Right renal cortex interstitium (tissue), 3 donors: ENCODE measurements around the gene PIAS3. TPM values are rescaled to one million over a fixed set of nuclear protein-coding genes. Genes with fewer than 3 reads are reported as not detected.

Experiments
- DNase-seq, 3 donors: peaks; one replicate each; pipeline ENCODE4 v3.0.0-alpha.2; 2013; ENCODE audit warnings: low read depth in 3 of 3, low spot score in 2 of 3
- polyA plus RNA-seq, 3 donors: library from polyadenylated mRNA; unstranded; fragments of 120-200 nt; gene quantifications; one replicate each; pipeline ENCODE4 v1.2.1, GENCODE V29; 2013; ENCODE audit not compliant: insufficient read length in 3 of 3

PIAS3 gene
- 10 to 100 TPM; 39.8 to 46.3 (median 41.5) TPM for polyA plus RNA-seq

DNA sequence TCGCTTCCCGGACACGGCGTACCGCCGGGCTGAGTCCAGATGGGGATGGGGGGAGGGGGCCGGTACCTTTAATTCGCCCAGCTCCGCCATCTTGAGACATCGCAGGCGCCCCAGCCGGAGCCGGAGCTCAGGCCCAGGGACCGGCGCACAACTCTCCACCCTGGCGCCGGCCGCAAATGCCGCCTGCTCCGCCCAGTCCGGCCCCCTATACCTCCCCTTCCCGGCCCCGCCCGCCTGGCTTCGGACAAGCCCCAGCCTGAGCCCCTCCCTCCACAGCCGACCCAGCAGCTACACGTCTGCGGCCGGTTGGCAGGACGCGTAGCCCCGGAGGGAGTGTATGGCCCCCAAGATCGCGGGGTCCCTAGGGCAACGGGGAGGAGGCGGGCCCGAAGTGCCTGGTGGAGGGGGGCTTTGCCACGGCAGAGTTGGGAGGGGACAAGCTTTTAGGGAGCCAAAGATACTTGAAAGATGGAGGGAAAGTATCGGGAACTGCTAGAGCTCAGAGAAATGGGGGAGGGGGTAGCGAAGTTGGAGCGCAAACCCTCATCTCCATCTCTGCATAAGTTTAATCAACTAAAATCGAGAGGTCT, at the start of gene PIAS3:
Gene PIAS3 (minus strand): TSS at position 181 of the 590 bp plus-strand sequence. CDS start 91 bp downstream, at position 90.
- DNase-seq: peak in 2 of 3 donors; percentile 88

DNA sequence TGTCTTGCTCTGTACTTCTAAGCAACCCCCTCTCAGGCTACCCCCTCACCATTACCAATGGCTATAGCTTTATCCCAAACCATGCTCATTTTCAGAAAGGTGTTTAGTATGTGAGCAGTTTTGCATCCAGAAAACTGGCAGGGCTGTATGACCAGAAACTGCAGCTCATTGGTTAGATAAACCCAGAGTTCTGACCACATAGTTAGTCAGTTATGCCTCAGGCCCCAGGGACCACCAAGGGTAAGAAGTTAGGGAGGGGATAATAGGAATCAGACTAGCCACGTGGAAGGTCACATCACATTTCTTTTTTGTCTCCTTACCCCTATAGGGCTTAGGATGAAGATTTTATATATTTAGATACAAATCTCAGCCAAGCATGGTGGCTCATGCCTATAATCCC, 49.8 kb upstream of the PIAS3 start:
- no peak for DNase-seq

DNA sequence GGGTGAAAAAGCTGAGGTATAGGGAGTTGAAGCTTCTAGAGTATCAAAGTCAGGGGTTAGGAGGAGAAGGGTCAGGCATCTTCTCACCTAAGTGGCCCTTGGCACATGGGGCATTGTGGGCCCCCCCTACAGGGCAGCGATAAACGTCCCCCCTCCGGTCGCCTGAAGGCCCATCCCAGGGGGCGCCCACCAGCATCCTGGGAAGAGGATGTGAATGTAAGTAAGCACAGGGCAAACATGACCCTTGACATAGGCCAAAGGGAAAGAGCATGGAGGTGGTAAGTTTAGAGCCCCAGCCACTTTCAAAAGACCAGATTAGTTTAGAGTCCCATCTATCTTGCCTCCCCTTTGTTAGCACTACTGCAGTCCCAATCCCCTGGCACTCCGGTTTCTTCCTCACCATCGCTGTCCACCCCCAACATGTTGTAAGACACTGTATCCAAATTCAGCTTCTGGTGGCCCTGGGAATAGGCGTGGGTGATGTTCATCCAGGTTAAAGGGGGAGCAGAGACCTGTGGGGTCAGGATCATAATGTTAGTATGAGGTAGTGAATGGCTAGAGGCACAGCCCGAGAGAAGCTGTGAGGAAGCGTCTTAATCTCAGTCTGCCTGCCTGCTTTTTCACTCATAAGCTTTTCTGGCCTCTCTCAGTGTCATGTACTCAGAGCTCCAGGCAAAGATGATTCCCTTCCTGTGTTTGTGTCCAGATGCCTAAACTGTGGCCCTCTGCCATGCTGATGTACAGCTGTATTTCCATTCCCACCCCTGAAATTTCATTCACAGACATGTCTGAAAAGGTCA, 48.3 kb upstream of the PIAS3 start:
- no peak for DNase-seq

DNA sequence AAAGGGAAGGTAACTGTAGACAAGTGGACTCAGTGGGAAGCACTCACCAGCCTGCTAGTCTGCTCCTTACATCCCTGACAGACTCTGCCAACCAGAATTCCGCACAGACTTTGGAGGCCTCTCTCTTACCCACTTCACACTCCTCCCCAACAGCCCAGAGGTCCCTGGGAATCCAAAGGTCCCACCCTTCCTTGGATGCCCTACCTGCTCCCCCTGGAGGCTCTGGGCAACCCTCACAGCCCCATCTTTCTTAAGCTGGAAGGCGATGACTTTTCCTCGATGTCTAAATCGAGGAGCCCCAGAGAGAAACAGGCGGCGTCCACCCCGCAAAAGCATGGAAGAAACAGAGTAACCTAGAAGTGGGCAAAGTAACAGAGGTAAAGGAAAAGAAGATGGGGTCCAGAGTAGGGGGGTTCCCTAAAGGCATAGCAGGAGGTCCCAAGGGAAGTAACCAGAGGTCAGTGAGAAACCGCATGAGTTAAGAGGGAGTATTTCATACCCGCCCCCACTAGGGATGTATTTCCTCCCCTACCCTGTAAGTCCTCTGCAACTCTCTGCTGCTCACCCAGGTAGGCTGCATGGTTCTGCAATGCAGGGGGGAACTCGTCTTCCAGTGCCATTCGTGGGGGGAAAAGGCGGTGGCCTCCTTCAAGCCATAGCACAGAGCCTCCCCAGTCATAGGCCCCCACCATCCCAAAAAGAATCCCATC, 42.6 kb upstream of the PIAS3 start:
- DNase-seq: no peak

DNA sequence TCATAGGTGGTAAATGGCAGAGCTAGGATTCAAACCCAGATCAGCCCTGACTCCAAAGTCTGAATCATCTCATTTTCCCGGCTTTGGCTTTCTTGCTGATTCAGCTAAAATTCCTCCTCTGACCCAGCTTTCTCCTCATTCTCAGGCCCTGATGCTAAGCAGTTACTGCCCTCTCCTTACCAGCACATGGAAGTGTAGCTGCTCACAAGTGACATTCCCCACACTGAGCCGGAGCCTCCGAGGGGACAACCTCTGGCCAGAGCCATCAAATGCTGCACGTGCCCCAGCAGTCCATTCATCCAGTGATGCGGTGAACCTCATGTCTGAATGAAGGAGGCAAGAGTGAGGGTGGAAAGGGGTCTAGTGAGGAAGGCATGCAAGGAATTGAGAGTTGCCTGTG, 39.9 kb upstream of the PIAS3 start:
- DNase-seq: no peak

DNA sequence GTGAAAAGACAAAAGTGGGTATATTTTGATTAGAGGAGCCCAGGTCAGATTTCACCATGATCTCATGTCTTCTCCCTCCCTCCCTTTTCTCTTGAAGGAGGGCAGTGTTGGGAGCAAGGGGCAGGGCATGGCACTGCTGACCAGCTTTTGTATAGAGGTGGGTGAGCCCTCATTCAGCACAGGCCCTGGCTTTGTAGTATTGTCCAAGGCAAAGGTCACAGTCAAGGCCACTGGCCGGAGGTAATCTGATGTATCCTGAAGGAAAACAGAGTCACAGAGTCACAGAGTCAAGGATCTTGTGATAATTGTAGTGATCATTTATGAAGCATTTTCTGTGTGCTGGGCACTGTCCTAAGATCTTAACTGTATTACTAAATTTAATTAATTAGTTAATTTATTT, 39.1 kb upstream of the PIAS3 start:
- no peak for DNase-seq

DNA sequence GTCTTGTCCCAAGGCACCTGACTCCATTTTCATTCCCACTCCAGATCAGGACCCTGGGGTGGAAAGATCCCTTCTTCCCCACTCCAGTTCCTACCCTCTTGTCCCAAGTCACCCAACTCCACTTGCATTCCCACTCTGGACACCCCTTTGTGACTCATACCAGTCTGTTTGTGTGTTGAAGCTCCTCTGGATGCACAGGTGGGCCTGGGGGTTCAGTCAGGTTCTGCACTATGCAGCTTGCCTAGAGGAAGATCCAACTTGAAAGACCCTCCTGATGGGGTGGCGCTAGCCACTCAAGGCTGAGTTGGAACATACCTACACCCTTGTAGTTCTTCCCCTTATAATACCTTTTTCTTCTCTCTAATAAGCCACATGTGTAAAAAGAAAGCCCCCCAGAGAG, 36.6 kb upstream of the PIAS3 start:
- no peak for DNase-seq

DNA sequence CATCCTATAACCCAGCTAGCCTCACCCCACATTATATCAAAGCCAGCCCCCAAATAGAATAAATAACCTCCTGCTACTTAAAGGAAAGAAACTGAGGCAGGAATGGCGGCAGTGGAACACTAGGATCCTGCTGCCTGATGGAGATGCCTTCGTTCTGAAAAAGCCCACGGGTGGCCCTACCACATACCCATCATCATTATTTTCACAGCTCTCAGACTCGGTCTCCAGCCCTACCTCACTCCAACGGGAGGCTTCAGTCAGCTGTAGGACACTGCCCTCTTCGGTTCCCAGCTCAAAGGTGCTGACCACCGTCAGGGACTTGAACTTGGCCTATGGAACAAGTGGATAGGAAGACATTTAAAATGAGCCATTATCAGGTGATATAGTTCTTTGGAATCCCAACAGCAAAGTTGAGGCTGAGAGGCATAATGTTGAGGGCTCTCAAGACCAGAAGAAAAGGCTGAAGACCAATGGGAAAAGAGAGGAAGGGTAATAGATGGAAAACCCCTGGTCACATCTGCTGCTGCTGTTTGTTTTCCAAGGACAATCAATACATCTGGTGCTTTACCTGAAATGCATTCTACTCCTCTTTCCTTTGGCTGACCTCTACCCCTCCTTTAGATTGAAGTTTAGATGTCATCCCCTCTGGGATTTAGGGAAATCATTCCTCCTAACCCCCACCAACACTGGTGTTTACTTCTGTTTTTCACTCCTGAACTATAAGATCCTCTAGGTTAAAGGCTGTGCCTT, 34.6 kb upstream of the PIAS3 start:
- no peak for DNase-seq

DNA sequence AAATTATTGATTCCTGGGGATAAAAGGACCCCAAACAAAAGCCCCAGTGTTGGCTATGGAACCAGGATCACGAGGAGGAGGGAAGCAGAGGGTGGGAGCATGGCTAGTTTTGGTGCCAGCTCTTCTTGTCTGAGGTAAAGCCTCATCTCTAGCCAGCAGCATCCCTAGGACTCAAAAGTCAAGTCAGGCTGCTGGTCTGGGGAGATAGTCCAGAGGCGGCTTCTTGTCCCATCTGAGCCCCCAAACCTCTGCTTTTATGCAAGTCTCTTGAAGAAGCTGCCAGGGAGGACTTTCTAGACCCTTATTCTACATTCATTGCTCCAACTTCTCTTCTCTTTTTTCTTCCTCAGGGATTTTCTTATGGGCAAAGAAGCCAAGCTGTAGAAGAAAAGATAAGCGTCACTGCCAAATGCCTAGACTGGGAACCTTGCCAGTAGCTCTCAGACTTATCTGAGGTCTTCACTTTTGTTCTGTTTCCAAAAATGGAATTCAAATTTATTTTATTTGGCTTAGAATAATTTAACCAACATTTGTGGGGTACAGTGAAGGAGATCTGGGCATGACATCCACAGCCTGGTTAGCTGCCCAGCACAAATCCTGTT, 33.7 kb upstream of the PIAS3 start:
- DNase-seq: no peak

DNA sequence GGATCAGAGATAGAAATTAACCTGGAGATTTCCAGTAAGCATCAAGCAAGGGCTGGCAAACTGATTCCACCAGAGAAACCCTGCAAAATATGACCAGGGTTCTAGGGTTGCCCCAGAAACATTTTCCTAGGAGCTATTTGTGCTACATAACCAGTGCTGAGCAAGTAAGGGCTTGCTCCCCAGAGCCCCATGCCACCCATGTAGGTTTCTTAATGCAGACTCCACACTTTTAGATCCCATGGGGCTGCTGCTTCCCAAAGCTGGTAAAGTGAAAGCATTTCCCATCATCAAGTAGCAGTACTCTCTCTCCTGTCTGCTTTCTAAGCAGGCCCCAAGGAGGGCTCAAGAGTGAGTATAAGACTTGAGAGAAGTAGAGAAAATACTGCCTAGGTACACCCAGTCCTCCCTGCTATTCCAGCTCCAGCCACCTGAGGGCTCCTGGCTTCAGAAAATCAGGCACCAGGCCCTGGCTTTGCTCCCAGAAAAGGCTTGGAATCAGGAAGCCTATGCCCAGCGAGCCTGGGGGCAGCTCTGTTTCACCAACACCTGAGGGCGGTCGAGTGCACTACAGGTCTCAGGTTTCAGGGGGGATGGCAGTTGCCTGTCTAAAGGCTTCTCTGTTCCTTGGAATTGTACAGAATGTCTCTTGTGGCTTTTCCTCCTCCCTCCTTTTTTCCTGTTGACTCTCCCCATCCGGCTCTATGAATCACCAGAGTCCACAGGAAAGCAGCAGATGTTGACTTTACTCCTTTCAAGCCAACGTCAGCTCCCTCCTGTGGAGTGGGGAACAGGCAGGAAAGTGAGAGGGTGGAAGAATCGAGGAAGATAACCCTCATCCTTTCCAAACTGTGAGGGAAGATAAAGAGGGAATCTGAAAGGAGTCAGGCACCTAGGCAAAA, 33.0 kb upstream of the PIAS3 start:
- DNase-seq: peak; percentile 89 to 94 (median 92)

DNA sequence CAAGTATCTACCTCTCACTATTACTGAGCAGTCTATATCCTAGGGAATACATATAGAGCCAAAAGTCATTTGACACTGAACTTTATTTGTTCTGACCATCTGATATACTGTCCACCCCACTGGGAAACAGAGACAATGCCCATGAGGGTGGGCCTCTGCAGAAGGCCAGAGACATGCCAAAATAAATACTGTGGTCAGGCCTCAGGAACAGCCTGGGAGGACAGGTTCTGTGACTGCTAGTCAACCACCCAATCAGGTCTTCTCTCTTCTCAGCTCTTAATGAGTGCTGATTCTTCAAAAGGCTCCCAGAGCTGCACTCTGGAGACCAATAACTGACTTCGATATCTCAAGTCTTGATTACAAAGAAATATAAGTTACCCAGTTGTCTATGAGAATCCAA, 32.3 kb upstream of the PIAS3 start:
- DNase-seq: no peak

DNA sequence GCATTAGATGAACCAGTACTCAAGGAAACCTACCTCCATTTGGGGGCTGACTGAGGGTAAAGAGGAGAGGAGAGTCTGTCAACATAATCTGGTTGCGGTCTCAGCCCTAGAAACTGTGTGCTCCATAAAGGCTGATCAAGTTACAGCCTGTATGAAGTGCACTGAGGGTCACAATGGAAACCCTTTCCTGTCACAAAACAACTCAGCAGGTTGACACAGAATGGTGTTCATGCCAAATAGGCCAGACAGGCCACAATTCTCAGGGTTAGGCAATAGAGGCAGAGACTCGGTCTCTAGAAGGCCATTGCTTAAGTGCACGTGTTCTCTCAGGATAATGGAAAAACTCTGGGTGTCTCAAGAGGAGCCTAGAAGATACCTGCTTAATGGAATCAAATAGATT, 30.8 kb upstream of the PIAS3 start:
- DNase-seq: no peak

DNA sequence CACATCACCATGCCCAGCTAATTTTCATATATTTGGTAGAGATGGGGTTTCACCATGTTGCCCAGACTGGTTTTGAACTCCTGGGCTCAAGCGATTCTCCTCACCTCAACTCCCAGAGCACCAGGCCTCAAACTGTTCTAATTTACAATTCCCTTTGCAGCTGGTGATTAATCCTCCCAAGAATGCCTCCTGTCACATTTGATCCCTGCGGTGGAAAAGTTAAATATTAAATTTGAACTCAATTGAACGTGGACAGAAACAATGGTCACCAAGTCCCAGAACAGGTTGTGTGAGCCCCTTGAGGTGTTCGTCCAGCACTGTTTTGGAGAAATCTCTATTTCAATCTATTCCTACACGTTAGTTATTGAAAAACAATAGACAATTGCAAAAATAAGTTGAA, 28.8 kb upstream of the PIAS3 start:
- DNase-seq: no peak

DNA sequence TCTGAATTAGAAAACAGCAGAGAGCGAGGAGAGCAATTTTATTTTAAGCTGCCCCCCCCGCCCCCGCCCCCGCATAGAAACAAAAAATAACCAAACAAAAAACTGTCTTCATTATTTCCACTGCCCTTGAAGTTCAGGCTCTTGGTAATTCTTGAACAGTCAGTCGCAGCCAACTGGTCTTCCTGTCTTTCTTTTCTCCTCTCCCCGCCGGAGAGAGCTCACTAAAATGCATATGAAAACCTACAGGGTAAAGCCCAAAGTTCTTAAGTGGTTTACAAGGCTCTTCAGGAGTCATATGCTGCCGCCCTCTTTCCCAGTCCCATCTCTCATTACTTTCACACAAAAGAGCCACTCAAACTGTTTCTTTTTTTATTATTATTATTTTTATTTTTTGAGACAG, 27.9 kb upstream of the PIAS3 start:
- DNase-seq: no peak

DNA sequence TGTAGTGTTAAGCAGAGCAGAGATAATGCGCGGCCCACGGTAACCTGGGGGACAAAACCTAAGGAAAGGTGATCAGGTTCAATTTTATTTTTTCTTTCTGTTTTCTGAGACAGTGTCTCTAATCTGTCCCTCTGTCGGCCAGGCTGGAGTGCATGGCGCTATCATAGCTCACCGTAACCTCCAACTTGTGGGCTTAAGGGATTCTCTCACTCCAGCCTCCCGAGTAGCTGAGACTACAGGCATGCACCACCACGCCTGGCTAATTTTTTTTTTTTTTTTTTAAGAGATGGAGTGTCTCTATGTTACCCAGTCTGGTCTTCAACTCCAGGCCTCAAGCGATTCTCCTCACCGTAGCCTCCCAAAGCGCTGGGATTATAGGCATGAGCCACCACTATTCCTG, 27.5 kb upstream of the PIAS3 start:
- DNase-seq: no peak

DNA sequence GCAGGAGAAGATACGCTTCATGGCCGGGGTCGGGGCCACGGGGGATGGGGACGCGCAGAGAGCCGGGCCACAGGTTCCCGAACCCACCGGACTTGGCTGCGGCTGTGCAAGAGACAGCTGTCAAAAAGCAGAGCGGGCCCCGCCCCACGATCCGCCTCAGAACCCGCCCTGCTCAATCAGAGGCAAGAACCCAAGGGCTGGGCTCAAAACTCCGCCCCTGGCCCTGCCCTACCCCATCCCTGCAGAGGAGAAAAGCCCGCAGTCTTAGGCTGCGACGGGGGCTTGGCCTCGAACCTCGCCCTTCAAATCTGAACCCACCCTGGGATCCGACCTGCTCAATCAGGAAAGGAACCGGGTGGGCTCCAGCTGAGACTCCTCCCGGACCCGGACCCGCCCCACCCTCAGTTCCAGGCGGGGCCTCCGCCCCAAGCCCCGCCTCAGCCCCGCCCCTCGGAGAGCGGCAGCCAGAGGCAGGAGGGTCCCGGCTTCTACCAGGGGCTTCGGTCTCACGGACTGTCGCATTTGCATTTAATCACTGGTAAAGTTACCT, 26.9 kb upstream of the PIAS3 start, which contains the start of gene ANKRD35:
Gene ANKRD35 (minus strand): TSS at position 129 of the 550 bp plus-strand sequence. CDS start 108 bp downstream, at position 21.
- peak in 1 of 3 donors; percentile 72 for DNase-seq

DNA sequence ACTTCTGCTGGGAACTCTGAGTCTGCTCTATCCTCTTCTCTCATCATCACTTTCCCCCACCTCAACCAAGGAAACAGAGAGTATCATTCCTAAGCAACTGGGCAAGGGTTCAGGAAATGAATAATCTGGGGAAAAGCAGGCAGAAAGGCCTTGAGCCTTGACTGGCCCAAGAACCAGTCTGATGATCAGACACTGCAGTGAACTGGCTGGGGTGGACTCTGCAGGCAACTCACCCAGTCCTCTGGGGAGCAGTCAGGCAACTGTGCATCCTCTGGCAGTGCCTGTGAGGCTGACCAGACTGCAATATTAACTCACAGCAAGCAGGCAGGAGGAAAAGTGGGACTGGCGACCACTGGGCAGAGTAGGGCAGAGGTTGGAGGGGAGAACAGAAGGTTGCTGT, 25.8 kb upstream of the PIAS3 start:
- DNase-seq: no peak

DNA sequence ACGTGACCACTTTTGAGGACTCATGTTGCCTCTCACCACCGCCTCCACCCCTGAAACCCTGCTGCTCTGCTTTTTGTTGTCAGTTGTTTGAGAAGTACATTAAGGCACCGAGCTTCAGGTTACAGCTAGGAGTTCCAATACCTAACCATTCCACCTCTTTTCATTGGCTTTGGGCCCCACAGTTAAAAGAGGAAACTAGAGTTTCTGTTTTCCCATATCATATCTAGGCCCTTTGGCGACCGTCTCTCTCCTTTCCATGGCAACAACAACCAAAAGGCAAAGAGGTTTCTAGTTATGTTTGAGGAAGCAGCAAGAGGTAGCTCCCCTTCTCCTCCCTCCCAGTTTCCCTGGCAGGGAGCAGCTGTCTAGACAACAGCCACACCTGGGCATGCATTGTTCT, 20.9 kb upstream of the PIAS3 start:
- DNase-seq: no peak

DNA sequence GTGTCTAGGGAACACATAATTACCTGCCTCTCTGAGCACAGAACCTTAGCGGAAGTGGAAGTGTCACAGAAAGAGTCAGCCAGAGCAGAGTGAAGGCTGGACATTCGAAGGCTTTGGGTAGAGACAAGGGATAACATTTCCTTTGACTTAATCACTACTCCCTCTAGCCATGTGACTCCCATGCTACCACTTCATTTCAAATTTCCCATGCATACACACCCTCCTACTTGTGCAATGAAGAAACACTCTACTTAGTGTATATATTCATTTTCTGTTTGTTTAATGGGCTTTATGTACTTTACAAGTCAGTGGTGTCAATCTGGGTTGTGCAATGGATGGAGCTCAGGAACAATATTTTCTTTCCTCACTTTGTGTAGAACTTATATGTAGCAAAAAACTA, 19.8 kb upstream of the PIAS3 start:
- DNase-seq: no peak
